ENCODE results near the gene ADSL. TPM values are rescaled to one million over a fixed set of nuclear protein-coding genes. Genes with fewer than 3 reads are reported as not detected.
A peak's percentile ranks its signal among the peaks of the same experiment; 100 is the strongest.

Gene ADSL
- total RNA-seq, 6 experiments from 2014 or later = 60.6 to 73.8 (median 70.9) TPM

DNA sequence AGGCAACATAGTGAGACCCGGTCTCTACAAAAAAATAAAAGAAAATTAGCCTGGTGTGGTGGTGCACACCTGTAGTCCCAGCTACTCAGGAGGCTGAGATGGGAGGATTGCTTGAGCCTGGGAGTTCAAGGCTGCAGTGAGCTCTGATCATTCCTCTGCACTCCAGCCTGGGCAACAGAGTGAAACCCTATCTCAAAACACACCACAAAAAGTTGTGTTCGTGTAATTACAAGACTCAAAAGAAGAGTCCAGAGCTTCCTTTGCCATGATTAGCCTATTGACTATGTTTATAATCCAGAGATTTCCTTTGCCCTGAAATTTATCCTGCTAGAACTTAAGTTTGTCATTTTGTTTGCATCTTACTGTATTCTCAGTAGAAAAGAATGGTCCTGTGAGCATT is 45.1 kb downstream of the ADSL start:
- Mint-ChIP-seq H3K27me3 (ENCODE audit: insufficient read depth) (no peaks in the 10 kb centered on the region; the same call in 1 of the 2 replicates), H3K36me3 (ENCODE audit: low read depth) (peaks cover 17% of the 10 kb centered on the region), H3K4me1 (ENCODE audit: low read depth) (peaks cover 16% of the 10 kb centered on the region), H3K4me3 (no peak overlapping the region), H3K27ac (no peak overlapping the region), H3K9me3 (no peaks in the 10 kb centered on the region)
- DNase-seq = no peak
- TF ChIP-seq, protein P1, sequence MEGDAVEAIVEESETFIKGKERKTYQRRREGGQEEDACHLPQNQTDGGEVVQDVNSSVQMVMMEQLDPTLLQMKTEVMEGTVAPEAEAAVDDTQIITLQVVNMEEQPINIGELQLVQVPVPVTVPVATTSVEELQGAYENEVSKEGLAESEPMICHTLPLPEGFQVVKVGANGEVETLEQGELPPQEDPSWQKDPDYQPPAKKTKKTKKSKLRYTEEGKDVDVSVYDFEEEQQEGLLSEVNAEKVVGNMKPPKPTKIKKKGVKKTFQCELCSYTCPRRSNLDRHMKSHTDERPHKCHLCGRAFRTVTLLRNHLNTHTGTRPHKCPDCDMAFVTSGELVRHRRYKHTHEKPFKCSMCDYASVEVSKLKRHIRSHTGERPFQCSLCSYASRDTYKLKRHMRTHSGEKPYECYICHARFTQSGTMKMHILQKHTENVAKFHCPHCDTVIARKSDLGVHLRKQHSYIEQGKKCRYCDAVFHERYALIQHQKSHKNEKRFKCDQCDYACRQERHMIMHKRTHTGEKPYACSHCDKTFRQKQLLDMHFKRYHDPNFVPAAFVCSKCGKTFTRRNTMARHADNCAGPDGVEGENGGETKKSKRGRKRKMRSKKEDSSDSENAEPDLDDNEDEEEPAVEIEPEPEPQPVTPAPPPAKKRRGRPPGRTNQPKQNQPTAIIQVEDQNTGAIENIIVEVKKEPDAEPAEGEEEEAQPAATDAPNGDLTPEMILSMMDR (IDR thresholded peaks at IDR 0.05) = no peak

DNA sequence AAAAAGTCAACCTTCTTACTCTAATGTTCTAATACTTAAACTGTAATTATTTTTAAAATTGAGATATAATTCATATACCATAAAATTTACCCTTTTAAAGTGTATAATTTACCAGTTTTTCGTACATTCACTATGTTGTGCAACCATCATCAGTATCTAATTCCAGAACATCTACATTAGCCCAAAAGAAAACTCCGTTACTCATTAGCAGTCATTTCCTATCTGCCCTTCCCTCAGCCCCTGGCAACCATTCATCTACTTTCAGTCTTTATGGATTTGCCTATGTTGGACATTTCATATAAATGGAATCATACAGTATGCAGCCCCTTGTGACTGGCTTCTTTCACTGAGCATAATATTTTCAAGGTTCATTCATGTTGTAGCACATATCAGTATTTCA is 46.3 kb downstream of the ADSL start:
- Mint-ChIP-seq H3K4me3 (no peak overlapping the region), H3K27me3 (ENCODE audit: insufficient read depth) (no peaks in the 10 kb centered on the region; the same call in 1 of the 2 replicates), H3K36me3 (ENCODE audit: low read depth) (peaks cover 20% of the 10 kb centered on the region), H3K4me1 (ENCODE audit: low read depth) (peaks cover 28% of the 10 kb centered on the region), H3K9me3 (no peaks in the 10 kb centered on the region), H3K27ac (no peak overlapping the region)
- TF ChIP-seq, protein P1 (IDR thresholded peaks at IDR 0.05) = no peak
- no peak for DNase-seq

DNA sequence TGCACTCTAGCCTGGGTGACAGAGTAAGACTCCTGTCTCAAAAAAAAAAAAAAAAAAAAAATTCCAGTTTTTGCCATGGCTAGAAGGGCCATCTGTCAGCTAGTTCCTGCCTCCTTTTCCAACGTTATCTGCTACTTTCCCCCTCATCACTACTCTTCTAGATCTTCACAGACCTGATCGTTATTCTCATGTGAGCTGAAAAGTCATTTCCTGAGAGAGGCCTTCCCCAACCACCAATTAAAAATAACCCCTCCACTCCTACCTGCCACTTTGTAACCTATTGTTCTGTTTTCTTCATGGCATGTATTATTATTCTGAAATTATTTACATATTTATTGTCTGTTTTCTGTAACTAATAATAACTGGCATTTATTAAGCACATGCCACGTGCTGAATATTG is 48.3 kb downstream of the ADSL start:
- Mint-ChIP-seq H3K27ac (no peak overlapping the region), H3K27me3 (ENCODE audit: insufficient read depth) (no peaks in the 10 kb centered on the region; the same call in none of the 2 replicates), H3K9me3 (no peaks in the 10 kb centered on the region), H3K4me1 (ENCODE audit: low read depth) (peaks cover 30% of the 10 kb centered on the region), H3K36me3 (ENCODE audit: low read depth) (peaks cover 10% of the 10 kb centered on the region; the same call in 1 of the 2 replicates), H3K4me3 (no peak overlapping the region)
- no peak for DNase-seq
- TF ChIP-seq, protein P1 (IDR thresholded peaks at IDR 0.05) = no peak

DNA sequence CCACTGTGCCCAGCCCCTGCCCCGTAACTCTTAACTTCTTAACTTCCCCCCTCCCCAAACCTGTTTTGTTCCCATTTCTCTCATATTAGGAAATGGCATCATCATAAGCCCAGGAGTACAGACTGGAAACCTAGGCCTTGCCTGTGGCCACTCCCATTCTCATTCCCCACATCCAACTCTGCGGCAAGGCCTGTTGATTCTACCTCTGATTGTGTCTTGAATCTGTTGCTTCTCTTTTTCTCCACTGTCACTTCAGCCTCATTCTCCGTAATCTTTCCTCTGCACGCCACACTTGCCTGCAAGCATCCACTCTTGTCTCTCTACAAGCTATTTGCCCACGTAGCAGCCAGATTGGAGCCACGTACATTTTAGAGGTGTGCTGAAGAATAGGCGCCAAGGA is 49.3 kb downstream of the ADSL start:
- no peak for DNase-seq
- TF ChIP-seq, protein P1 (IDR thresholded peaks at IDR 0.05) = no peak
- Mint-ChIP-seq H3K36me3 (ENCODE audit: low read depth) (peaks cover 11% of the 10 kb centered on the region), H3K27me3 (ENCODE audit: insufficient read depth) (no peaks in the 10 kb centered on the region; the same call in none of the 2 replicates), H3K27ac (no peak overlapping the region), H3K4me1 (ENCODE audit: low read depth) (peaks cover 30% of the 10 kb centered on the region), H3K9me3 (no peaks in the 10 kb centered on the region), H3K4me3 (no peak overlapping the region)

DNA sequence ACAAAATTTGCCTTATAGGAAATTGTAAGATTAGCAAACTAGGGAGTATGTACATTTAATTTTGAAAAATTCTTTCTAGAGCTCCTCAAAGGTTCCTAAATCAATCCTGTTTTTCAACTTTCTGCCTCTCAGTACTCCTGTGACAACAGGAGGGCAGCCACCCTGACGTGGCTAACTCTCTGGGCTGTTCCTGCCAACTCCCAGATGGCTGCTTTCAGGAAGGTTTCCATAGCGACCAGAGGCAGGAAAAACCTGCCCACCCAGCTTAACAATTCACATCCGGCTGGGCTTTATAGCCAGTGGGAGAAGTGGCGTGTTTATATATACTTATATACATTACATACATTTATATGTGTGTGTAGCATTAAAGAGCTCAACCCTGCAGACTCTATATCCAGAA is 50.6 kb downstream of the ADSL start:
- Mint-ChIP-seq H3K4me3 (no peak overlapping the region), H3K36me3 (ENCODE audit: low read depth) (peaks cover 18% of the 10 kb centered on the region), H3K9me3 (no peaks in the 10 kb centered on the region), H3K27ac (peak overlapping the region; percentile 51; the same call in 1 of the 2 replicates), H3K4me1 (ENCODE audit: low read depth) (peaks cover 29% of the 10 kb centered on the region), H3K27me3 (ENCODE audit: insufficient read depth) (no peaks in the 10 kb centered on the region; the same call in none of the 2 replicates)
- DNase-seq = no peak
- TF ChIP-seq, protein P1 (IDR thresholded peaks at IDR 0.05) = no peak

DNA sequence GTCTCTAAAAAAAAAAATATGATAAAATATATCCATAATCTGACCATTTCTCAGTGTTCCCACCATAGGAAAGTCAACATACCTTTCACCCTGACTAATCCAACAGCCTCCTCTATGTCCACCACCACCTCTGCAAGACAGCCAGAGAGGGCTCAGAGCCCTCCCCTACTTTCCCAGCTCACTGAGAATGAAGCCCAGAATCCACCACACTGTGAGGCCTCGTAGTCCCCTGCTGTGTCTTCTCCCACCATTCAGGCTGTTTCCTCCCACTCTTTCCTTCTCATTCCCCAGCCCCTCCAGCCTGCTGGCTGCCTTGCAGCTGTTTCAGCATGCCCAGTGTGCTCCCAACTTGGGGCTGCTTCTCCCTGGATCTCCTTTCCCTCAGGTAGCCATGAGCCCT is 51.1 kb downstream of the ADSL start:
- H3K4me3 Mint-ChIP-seq = no peak overlapping the region
- H3K36me3 Mint-ChIP-seq (ENCODE audit: low read depth) = peaks cover 22% of the 10 kb centered on the region
- H3K9me3 Mint-ChIP-seq = no peaks in the 10 kb centered on the region
- H3K27ac Mint-ChIP-seq = peak overlapping the region; percentile 62
- H3K4me1 Mint-ChIP-seq (ENCODE audit: low read depth) = peaks cover 27% of the 10 kb centered on the region
- TF ChIP-seq, protein P1 (IDR thresholded peaks at IDR 0.05) = no peak
- DNase-seq = no peak
- H3K27me3 Mint-ChIP-seq (ENCODE audit: insufficient read depth) = no peaks in the 10 kb centered on the region; the same call in none of the 2 replicates
